HL-60 (cell line): Measurements from ENCODE around the gene DNAH17.

Experiments
- POLR2AphosphoS5 ChIP-seq: IDR thresholded peaks from 2 replicates; pipeline ENCODE4 v1.6.1; 2012; ENCODE audit warnings: low read depth
- TF ChIP-seq, protein P1 (sequence below): IDR thresholded peaks from one replicate; pipeline ENCODE4 v1.5.1; 2011; ENCODE audit warnings: low read length, control low read depth, inconsistent platforms; ENCODE audit not compliant: insufficient read depth

DNA sequence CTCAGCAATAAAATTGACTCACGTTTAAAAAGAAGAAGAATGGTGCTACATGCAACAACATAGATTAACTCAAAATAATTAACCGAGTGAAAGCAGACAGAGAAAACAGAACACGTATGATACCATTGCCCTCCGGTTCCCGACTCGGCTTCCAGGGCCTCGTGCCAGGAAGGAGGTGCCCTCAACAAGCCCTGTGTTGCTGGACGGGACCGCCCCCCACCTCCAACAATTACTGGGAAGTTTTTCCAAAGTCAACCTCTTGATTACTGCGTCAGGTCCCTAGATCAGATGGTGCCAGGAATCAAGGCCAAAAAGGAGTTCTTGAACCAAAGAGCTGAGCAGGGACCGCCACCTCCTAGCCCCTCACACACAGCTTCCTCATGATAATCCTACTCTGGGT lies 20.4 kb downstream of the DNAH17 start:
- TF ChIP-seq, protein P1, sequence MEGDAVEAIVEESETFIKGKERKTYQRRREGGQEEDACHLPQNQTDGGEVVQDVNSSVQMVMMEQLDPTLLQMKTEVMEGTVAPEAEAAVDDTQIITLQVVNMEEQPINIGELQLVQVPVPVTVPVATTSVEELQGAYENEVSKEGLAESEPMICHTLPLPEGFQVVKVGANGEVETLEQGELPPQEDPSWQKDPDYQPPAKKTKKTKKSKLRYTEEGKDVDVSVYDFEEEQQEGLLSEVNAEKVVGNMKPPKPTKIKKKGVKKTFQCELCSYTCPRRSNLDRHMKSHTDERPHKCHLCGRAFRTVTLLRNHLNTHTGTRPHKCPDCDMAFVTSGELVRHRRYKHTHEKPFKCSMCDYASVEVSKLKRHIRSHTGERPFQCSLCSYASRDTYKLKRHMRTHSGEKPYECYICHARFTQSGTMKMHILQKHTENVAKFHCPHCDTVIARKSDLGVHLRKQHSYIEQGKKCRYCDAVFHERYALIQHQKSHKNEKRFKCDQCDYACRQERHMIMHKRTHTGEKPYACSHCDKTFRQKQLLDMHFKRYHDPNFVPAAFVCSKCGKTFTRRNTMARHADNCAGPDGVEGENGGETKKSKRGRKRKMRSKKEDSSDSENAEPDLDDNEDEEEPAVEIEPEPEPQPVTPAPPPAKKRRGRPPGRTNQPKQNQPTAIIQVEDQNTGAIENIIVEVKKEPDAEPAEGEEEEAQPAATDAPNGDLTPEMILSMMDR, result no peak
- TF ChIP-seq POLR2AphosphoS5, result no peak
